Measurements from ENCODE around the gene LLGL1. TPM values are rescaled to one million over a fixed set of nuclear protein-coding genes. Genes with fewer than 3 reads are reported as not detected.

LLGL1 gene
- total RNA-seq, 1 experiment from 2014 or later, result 44.3 TPM

Other genes starting within 250 kb of the LLGL1 start
- 46.1 TPM for gene ATPAF2, start 186.5 kb upstream of the LLGL1 start, total RNA-seq (2021; ENCODE audit: unreplicated experiment)
- gene GID4, start 186.2 kb upstream of the LLGL1 start, total RNA-seq (2021; ENCODE audit: unreplicated experiment), result 10.8 TPM
- 41.0 TPM for gene DRG2, start 137.7 kb upstream of the LLGL1 start, total RNA-seq (2021; ENCODE audit: unreplicated experiment)
- gene MYO15A, start 116.9 kb upstream of the LLGL1 start, total RNA-seq (2021; ENCODE audit: unreplicated experiment), result 2.8 TPM
- 97.8 TPM for gene ALKBH5, start 41.8 kb upstream of the LLGL1 start, total RNA-seq (2021; ENCODE audit: unreplicated experiment)
- 264 TPM for gene FLII, start 33.1 kb downstream of the LLGL1 start, total RNA-seq (2021; ENCODE audit: unreplicated experiment)
- 9.3 TPM for gene MIEF2, start 35.0 kb downstream of the LLGL1 start, total RNA-seq (2021; ENCODE audit: unreplicated experiment)
- 48.8 TPM for gene TOP3A, start 89.4 kb downstream of the LLGL1 start, total RNA-seq (2021; ENCODE audit: unreplicated experiment)
- 12.7 TPM for gene SMCR8, start 89.7 kb downstream of the LLGL1 start, total RNA-seq (2021; ENCODE audit: unreplicated experiment)
- 46.5 TPM for gene SHMT1, start 137.9 kb downstream of the LLGL1 start, total RNA-seq (2021; ENCODE audit: unreplicated experiment)
- gene EVPLL, start 152.1 kb downstream of the LLGL1 start, total RNA-seq (2021; ENCODE audit: unreplicated experiment), result not detected